ENCODE measurements around the gene DCXR. TPM values are rescaled to one million over a fixed set of nuclear protein-coding genes. Genes with fewer than 3 reads are reported as not detected.

The DCXR gene
- total RNA-seq, 1 experiment from 2014 or later, result 120 TPM

DNA sequence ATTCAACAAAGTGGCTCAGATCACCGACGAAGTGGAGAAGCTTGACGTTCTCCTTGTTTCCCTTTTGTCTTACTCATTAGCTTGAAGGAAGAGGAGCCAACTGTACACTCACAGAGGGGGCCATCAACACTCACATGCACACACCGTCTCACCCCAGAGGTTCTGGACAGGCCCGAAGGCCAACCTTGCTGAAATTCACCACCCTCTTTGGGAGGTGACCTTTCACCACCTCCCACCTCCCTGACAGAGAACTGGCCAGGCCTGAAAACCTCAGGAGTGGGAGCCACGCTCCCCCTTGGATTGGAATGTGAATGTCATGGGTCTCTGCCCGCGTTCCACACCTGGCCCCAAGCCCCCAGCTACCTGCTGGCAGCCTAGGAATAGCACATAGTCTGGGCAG is 2.0 kb downstream of the DCXR start:
- Histone ChIP-seq H4K20me1 (ENCODE audit: insufficient read depth) (no peaks in the 10 kb centered on the region), H3K4me2 (no peak overlapping the region), H3K27me3 (ENCODE audit: insufficient read depth, low read depth) (no peaks in the 10 kb centered on the region), H3K79me2 (ENCODE audit: low read depth) (no peaks in the 10 kb centered on the region), H3K36me3 (ENCODE audit: low read depth) (no peaks in the 10 kb centered on the region), H3K9me2 (ENCODE audit: insufficient read depth) (no peaks in the 10 kb centered on the region), H3F3A (ENCODE audit: insufficient read depth, low read depth) (peaks cover 4% of the 10 kb centered on the region; the same call in 1 of the 2 replicates), H2AFZ (no peak overlapping the region), H3K27ac (no peak overlapping the region), H3K9me3 (ENCODE audit: insufficient read depth, low read depth) (no peaks in the 10 kb centered on the region), H3K4me3 (no peak overlapping the region), H3K4me1 (replicated peaks; ENCODE audit: insufficient read depth) (0 out of 2 replicates have a peak, but pooled peaks cover 6% of the 10 kb centered on the region)
- DNase-seq, result no peak
- POLR2A ChIA-PET (ENCODE audit: unreplicated experiment), result no interaction called here
- intact Hi-C loops (cut with micrococcal nuclease; ENCODE audit: unreplicated experiment), result loop anchor here (5.0 to 10.0 kb wide), 2 partner anchors 62 to 209 kb away; partner anchors contain the start of gene FASN
- CTCF ChIA-PET, result interaction anchor here (0.7 kb wide), 1 partner anchor 15 kb away, joined by 3 read pairs; no protein-coding TSS in a partner anchor
- no peak for TF ChIP-seq EZH2 (IDR thresholded peaks at IDR 0.05; ENCODE audit: low read depth)
- TF ChIP-seq CTCF (conservative IDR thresholded peaks at IDR 0.05), result no peak
- BruUV-seq (replicated peaks), result no TSS peak

DNA sequence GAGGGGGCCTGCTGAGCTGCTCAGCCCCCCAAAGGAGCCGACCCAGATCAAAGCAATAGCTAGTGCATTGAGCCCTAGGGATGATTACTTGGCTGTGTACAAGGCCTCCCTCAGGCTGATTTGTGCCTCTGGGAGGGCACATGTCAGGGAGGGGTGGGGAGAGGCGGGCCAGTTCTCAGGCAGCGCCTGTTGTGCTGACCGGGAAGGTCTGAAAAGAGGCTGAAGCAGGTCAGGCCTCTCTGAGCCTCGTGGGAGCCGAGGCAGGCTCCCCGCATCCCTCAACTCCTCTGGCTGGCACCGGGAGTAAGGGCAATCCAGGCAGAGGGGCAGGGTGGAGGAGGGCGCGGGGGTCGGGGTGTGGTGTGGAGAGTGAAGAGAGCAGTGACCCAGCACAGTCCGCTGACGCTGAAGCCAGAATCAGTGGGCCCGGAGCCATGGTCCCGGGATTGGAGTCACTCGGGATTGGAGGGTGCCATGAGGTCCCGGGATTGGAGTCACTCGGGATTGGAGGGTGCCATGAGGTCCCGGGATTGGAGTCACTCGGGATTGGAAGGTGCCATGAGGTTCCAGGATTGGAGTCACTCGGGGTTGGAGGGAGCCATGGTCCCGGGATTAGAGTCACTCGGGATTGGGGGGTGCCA is 3.0 kb downstream of the DCXR start:
- intact Hi-C loops (cut with micrococcal nuclease; ENCODE audit: unreplicated experiment), result loop anchor here (5.0 to 10.0 kb wide), 2 partner anchors 63 to 210 kb away; partner anchors contain the start of gene FASN
- TF ChIP-seq CTCF (conservative IDR thresholded peaks at IDR 0.05) (no peak), EZH2 (IDR thresholded peaks at IDR 0.05; ENCODE audit: low read depth) (no peak)
- DNase-seq, result no peak
- CTCF ChIA-PET, result no interaction called here
- no peaks in the 10 kb centered on the region for H3K9me2 ChIP-seq (ENCODE audit: insufficient read depth)
- no peak overlapping the region for H3K4me2 ChIP-seq
- H3K27me3 ChIP-seq (ENCODE audit: insufficient read depth, low read depth), result no peaks in the 10 kb centered on the region
- POLR2A ChIA-PET (ENCODE audit: unreplicated experiment), result no interaction called here
- no peaks in the 10 kb centered on the region for H4K20me1 ChIP-seq (ENCODE audit: insufficient read depth)
- no peak overlapping the region for H2AFZ ChIP-seq
- H3K79me2 ChIP-seq (ENCODE audit: low read depth), result no peaks in the 10 kb centered on the region
- peaks cover 4% of the 10 kb centered on the region; the same call in 1 of the 2 replicates for H3F3A ChIP-seq (ENCODE audit: insufficient read depth, low read depth)
- H3K9me3 ChIP-seq (ENCODE audit: insufficient read depth, low read depth), result no peaks in the 10 kb centered on the region
- H3K36me3 ChIP-seq (ENCODE audit: low read depth), result no peaks in the 10 kb centered on the region
- H3K4me1 ChIP-seq (replicated peaks; ENCODE audit: insufficient read depth), result 0 out of 2 replicates have a peak, but pooled peaks cover 6% of the 10 kb centered on the region
- no peak overlapping the region for H3K4me3 ChIP-seq
- no TSS peak for BruUV-seq (replicated peaks)
- no peak overlapping the region for H3K27ac ChIP-seq

DNA sequence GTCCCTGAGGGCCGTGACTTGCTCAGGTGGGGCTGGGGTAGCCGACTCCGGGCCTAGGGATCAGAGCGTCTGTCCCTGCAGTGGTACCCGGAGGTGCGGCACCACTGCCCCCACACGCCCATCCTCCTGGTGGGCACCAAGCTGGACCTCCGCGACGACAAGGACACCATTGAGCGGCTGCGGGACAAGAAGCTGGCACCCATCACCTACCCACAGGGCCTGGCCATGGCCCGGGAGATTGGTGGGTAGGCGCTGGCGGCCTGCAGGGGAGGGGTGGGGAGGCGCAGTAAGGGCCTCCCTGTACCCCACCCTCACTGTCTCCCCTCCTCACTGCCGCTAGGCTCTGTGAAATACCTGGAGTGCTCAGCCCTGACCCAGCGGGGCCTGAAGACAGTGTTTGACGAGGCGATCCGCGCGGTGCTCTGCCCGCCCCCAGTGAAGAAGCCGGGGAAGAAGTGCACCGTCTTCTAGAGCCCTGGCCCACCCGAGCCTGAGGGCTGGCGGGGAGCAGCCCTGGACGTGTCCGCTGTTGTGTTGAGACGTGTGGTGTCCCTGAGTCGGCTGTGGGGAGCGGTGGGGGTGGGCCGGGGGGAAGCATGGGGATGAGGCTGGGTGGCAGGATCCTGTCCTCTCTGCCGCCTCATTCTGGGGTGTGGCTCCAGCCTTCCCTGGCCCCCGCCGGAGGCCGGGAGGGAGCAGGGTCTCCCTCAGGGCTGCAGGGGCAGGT is 4.0 kb downstream of the DCXR start:
- H3K9me2 ChIP-seq (ENCODE audit: insufficient read depth), result no peaks in the 10 kb centered on the region
- H3K4me3 ChIP-seq, result no peak overlapping the region
- peaks cover 4% of the 10 kb centered on the region; the same call in 1 of the 2 replicates for H3F3A ChIP-seq (ENCODE audit: insufficient read depth, low read depth)
- ChIA-PET POLR2A (ENCODE audit: unreplicated experiment) (no interaction called here), CTCF (no interaction called here)
- H3K36me3 ChIP-seq (ENCODE audit: low read depth), result no peaks in the 10 kb centered on the region
- intact Hi-C loops (cut with micrococcal nuclease; ENCODE audit: unreplicated experiment), result loop anchor here (10.0 kb wide), 1 partner anchor 211 kb away; no protein-coding TSS in a partner anchor
- H3K9me3 ChIP-seq (ENCODE audit: insufficient read depth, low read depth), result no peaks in the 10 kb centered on the region
- H3K4me2 ChIP-seq, result no peak overlapping the region
- H3K27ac ChIP-seq, result no peak overlapping the region
- H3K4me1 ChIP-seq (replicated peaks; ENCODE audit: insufficient read depth), result 0 out of 2 replicates have a peak, but pooled peaks cover 6% of the 10 kb centered on the region
- TF ChIP-seq EZH2 (IDR thresholded peaks at IDR 0.05; ENCODE audit: low read depth), result no peak
- TF ChIP-seq CTCF (conservative IDR thresholded peaks at IDR 0.05), result no peak
- no peaks in the 10 kb centered on the region for H3K27me3 ChIP-seq (ENCODE audit: insufficient read depth, low read depth)
- H4K20me1 ChIP-seq (ENCODE audit: insufficient read depth), result no peaks in the 10 kb centered on the region
- no peak for DNase-seq
- BruUV-seq (replicated peaks), result no TSS peak
- H2AFZ ChIP-seq, result no peak overlapping the region
- H3K79me2 ChIP-seq (ENCODE audit: low read depth), result no peaks in the 10 kb centered on the region
